ENCODE measurements around the gene NCOA1. TPM values are rescaled to one million over a fixed set of nuclear protein-coding genes. Genes with fewer than 3 reads are reported as not detected.

The NCOA1 gene
- total RNA-seq, 4 donors from 2014 or later: 33.9 to 91.2 (median 60.1) TPM

GRCh38 chr2:24761866-24762265 lies 270.8 kb downstream of the NCOA1 start:
- Histone ChIP-seq H3K27ac (no peak overlapping the region), H3K4me3 (no peak overlapping the region), H3K36me3 (peaks cover 10 to 55% of the 10 kb centered on the region in 2 donors), H3K27me3 (no peaks in the 10 kb centered on the region), H3K9me3 (no peaks in the 10 kb centered on the region), H3K4me1 (no peaks in the 10 kb centered on the region)
- intact Hi-C loops (cut with DNase I; ENCODE audit: low total_unique reads): loop anchor here (2.0 to 5.0 kb wide), 2 partner anchors 49 to 1460 kb away; no protein-coding TSS in a partner anchor
- DNase-seq (no peak), ATAC-seq (no peak)
- in situ Hi-C loops (cut with MboI; ENCODE audit: low sequenced_read_pairs in 4 of 4): no loop called here
- no peak for TF ChIP-seq POLR2A (IDR thresholded peaks at IDR 0.05)
- TF ChIP-seq CTCF (IDR thresholded peaks at IDR 0.05 in 4 of 5, conservative IDR thresholded peaks at IDR 0.05 in 1 of 5): no peak

- Histone ChIP-seq H3K4me1 (no peaks in the 10 kb centered on the region), H3K36me3 (peaks cover 10 to 55% of the 10 kb centered on the region in 2 donors), H3K4me3 (no peak overlapping the region), H3K27me3 (no peaks in the 10 kb centered on the region), H3K27ac (no peak overlapping the region), H3K9me3 (no peaks in the 10 kb centered on the region)
- intact Hi-C loops (cut with DNase I; ENCODE audit: low total_unique reads) (loop anchor here (2.0 to 5.0 kb wide), 2 partner anchors 50 to 1460 kb away; no protein-coding TSS in a partner anchor), in situ Hi-C loops (cut with MboI; ENCODE audit: low sequenced_read_pairs in 4 of 4) (no loop called here)
- ATAC-seq (no peak), DNase-seq (no peak)
- TF ChIP-seq POLR2A (IDR thresholded peaks at IDR 0.05) (no peak), CTCF (IDR thresholded peaks at IDR 0.05 in 4 of 5, conservative IDR thresholded peaks at IDR 0.05 in 1 of 5) (no peak)
Observed at GRCh38 chr2:24762518-24762917, 271.5 kb downstream of the NCOA1 start.

- in situ Hi-C loops (cut with MboI; ENCODE audit: low sequenced_read_pairs in 4 of 4): no loop called here
- DNase-seq: no peak
Observed at GRCh38 chr2:24763843-24764242, 272.8 kb downstream of the NCOA1 start.

GRCh38 chr2:24766609-24767008 lies 275.6 kb downstream of the NCOA1 start:
- Histone ChIP-seq H3K4me1 (no peaks in the 10 kb centered on the region), H3K27ac (no peak overlapping the region), H3K36me3 (peaks cover 9 to 56% of the 10 kb centered on the region in 2 donors), H3K9me3 (no peaks in the 10 kb centered on the region), H3K27me3 (no peaks in the 10 kb centered on the region), H3K4me3 (no peak overlapping the region)
- intact Hi-C loops (cut with DNase I; ENCODE audit: low total_unique reads) (no loop called here), in situ Hi-C loops (cut with MboI; ENCODE audit: low sequenced_read_pairs in 4 of 4) (no loop called here)
- ATAC-seq: no peak
- DNase-seq: no peak
- TF ChIP-seq POLR2A (IDR thresholded peaks at IDR 0.05) (no peak), CTCF (IDR thresholded peaks at IDR 0.05 in 4 of 5, conservative IDR thresholded peaks at IDR 0.05 in 1 of 5) (no peak)

More at GRCh38 chr2:24763843-24764242, 272.8 kb downstream of the NCOA1 start:
- TF ChIP-seq CTCF (IDR thresholded peaks at IDR 0.05 in 4 of 5, conservative IDR thresholded peaks at IDR 0.05 in 1 of 5) (no peak), POLR2A (IDR thresholded peaks at IDR 0.05) (no peak)
- intact Hi-C loops (cut with DNase I; ENCODE audit: low total_unique reads): loop anchor here (2.0 to 5.0 kb wide), 2 partner anchors 51 to 1458 kb away; no protein-coding TSS in a partner anchor
- Histone ChIP-seq H3K27ac (no peak overlapping the region), H3K36me3 (peaks cover 9 to 49% of the 10 kb centered on the region in 2 donors), H3K4me3 (no peak overlapping the region), H3K4me1 (no peaks in the 10 kb centered on the region), H3K27me3 (no peaks in the 10 kb centered on the region), H3K9me3 (no peaks in the 10 kb centered on the region)
- ATAC-seq: no peak

GRCh38 chr2:24768013-24768412 lies 277.0 kb downstream of the NCOA1 start:
- intact Hi-C loops (cut with DNase I; ENCODE audit: low total_unique reads): no loop called here
- TF ChIP-seq CTCF (IDR thresholded peaks at IDR 0.05 in 4 of 5, conservative IDR thresholded peaks at IDR 0.05 in 1 of 5) (no peak), POLR2A (IDR thresholded peaks at IDR 0.05) (no peak)
- in situ Hi-C loops (cut with MboI; ENCODE audit: low sequenced_read_pairs in 4 of 4): no loop called here
- Histone ChIP-seq H3K4me3 (no peak overlapping the region), H3K27me3 (no peaks in the 10 kb centered on the region), H3K36me3 (peaks cover 3 to 42% of the 10 kb centered on the region in 2 donors), H3K4me1 (no peaks in the 10 kb centered on the region), H3K9me3 (no peaks in the 10 kb centered on the region), H3K27ac (no peak overlapping the region)
- ATAC-seq: no peak
- DNase-seq: no peak
